ENCODE data around the gene EFNB1. TPM values are rescaled to one million over a fixed set of nuclear protein-coding genes. Genes with fewer than 3 reads are reported as not detected.

The EFNB1 gene
- total and polyA plus RNA-seq, 2 experiments from 2014 or later: 1.3 to 2.7 TPM

DNA sequence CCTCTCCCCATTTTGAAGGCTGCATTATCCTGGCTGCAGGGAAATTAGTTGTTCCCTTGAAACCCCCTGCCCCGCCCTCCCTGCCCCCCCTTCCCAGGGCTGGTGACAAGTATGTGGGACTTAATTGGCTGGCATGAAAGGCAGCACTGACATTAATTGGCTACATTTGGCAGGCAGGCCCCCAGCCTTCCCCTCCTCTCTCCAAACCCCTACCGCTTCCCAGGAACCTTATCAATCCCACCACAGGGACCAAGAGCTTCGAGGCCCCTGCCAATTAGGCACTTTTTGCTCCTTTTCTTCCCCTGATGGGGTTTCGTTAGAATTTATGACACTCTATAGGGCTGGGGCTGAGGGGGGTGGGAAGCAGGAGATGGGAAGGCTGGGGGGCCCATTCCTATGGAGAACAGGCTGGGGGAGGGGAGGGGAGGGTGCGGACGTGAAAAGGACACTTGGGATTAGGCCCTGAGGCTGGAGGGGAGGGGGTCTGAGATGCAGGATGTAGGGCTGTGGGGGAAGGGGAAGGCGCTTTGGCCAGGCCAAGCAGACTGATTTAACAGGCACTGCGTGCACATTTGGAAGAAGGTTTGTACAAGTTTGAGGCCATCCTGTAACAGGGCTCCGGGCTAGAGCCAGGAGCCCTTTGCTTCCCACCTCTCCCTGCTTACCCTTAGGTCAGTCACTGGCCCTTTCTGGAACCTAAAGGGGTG is 52.2 kb downstream of the EFNB1 start:
- H3K27ac ChIP-seq (ENCODE audit: low read depth): no peak overlapping the region
- peak overlapping the region; percentile 48; the same call in 1 of the 2 replicates for H3K4me2 ChIP-seq
- peak; percentile 77 for ATAC-seq
- no peaks in the 10 kb centered on the region for H3K27me3 ChIP-seq (ENCODE audit: insufficient read depth)
- Mint-ChIP-seq H3K36me3 (ENCODE audit: low read depth) (no peaks in the 10 kb centered on the region), H3K4me3 (no peak overlapping the region), H3K4me1 (peaks cover 32% of the 10 kb centered on the region), H3K27me3 (ENCODE audit: insufficient read depth, low read depth, poor library complexity) (peaks cover 5% of the 10 kb centered on the region), H3K27ac (no peak overlapping the region), H3K9me3 (no peaks in the 10 kb centered on the region)
- H4K20me1 ChIP-seq (replicated peaks; ENCODE audit: insufficient read depth): no peaks in the 10 kb centered on the region
- peaks cover 6% of the 10 kb centered on the region; the same call in 1 of the 2 replicates for H3K4me1 ChIP-seq (ENCODE audit: insufficient read depth)
- no peaks in the 10 kb centered on the region for H3K36me3 ChIP-seq (ENCODE audit: insufficient read depth)
- H3K79me2 ChIP-seq (replicated peaks; ENCODE audit: insufficient read depth): no peaks in the 10 kb centered on the region
- H3K9me2 ChIP-seq (ENCODE audit: insufficient read depth): no peaks in the 10 kb centered on the region
- no peak overlapping the region for H2AFZ ChIP-seq
- TF ChIP-seq ETS1 (IDR thresholded peaks at IDR 0.05) (no peak), CREB1 (CRISPR knock-in tag; IDR thresholded peaks at IDR 0.05; ENCODE audit: low read depth) (no peak), EZH2 (IDR thresholded peaks at IDR 0.05; ENCODE audit: low read depth, unreplicated experiment) (no peak), CTCF (conservative IDR thresholded peaks at IDR 0.05; ENCODE audit: low read depth in 2 of 2) (no peak), ZNF114 (CRISPR knock-in tag; IDR thresholded peaks at IDR 0.05) (no peak), STAT1 (IDR thresholded peaks at IDR 0.05; ENCODE audit: unreplicated experiment) (no peak), ZNF462 (CRISPR knock-in tag; IDR thresholded peaks at IDR 0.05) (no peak), POLR2AphosphoS5 (IDR thresholded peaks at IDR 0.05; ENCODE audit: low read depth) (no peak), ZNF331 (CRISPR knock-in tag; IDR thresholded peaks at IDR 0.05; ENCODE audit: low read depth) (no peak), EZH2phosphoT487 (IDR thresholded peaks at IDR 0.05; ENCODE audit: unreplicated experiment) (no peak), NANOG (IDR thresholded peaks at IDR 0.05; ENCODE audit: borderline replicate concordance) (no peak), JUNB (IDR thresholded peaks at IDR 0.05; ENCODE audit: unreplicated experiment) (no peak)
- TF ChIP-seq, protein P1, sequence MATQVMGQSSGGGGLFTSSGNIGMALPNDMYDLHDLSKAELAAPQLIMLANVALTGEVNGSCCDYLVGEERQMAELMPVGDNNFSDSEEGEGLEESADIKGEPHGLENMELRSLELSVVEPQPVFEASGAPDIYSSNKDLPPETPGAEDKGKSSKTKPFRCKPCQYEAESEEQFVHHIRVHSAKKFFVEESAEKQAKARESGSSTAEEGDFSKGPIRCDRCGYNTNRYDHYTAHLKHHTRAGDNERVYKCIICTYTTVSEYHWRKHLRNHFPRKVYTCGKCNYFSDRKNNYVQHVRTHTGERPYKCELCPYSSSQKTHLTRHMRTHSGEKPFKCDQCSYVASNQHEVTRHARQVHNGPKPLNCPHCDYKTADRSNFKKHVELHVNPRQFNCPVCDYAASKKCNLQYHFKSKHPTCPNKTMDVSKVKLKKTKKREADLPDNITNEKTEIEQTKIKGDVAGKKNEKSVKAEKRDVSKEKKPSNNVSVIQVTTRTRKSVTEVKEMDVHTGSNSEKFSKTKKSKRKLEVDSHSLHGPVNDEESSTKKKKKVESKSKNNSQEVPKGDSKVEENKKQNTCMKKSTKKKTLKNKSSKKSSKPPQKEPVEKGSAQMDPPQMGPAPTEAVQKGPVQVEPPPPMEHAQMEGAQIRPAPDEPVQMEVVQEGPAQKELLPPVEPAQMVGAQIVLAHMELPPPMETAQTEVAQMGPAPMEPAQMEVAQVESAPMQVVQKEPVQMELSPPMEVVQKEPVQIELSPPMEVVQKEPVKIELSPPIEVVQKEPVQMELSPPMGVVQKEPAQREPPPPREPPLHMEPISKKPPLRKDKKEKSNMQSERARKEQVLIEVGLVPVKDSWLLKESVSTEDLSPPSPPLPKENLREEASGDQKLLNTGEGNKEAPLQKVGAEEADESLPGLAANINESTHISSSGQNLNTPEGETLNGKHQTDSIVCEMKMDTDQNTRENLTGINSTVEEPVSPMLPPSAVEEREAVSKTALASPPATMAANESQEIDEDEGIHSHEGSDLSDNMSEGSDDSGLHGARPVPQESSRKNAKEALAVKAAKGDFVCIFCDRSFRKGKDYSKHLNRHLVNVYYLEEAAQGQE (IDR thresholded peaks at IDR 0.05; ENCODE audit: unreplicated experiment): no peak
- DNase-seq (ENCODE audit: low spot score): peak; percentile 52
- H3K4me3 ChIP-seq: no peak overlapping the region
- no peaks in the 10 kb centered on the region for H3F3A ChIP-seq (replicated peaks; ENCODE audit: low read depth)

Data from GM23338 (cell line).